Activated naive CD4-positive, alpha-beta T cell treated with anti-CD3 and anti-CD28 coated beads for 36 hours (primary cell): ENCODE measurements around the gene ARSI. TPM values are rescaled to one million over a fixed set of nuclear protein-coding genes. Genes with fewer than 3 reads are reported as not detected.

Experiments used
- CTCF ChIA-PET: fragments of 350-600 bp; sonication (Branson Sonifier 250); formaldehyde crosslinking; loops from one replicate; lab custom pipeline; 2021; ENCODE audit warnings: antibody characterized with exemption; lab: Charles Lee
- DNase-seq: peaks from one replicate; pipeline ENCODE4 v3.0.0-alpha.2; 2020
- H3K27ac Mint-ChIP-seq: one replicate; pipeline ENCODE4 v1.8.0; 2021; ENCODE audit warnings: mild to moderate bottlenecking, mixed read lengths
- H3K27me3 Mint-ChIP-seq: one replicate; pipeline ENCODE4 v1.8.0; 2021; ENCODE audit warnings: low read depth, mixed read lengths
- H3K36me3 Mint-ChIP-seq: one replicate; pipeline ENCODE4 v1.8.0; 2021; ENCODE audit warnings: low read depth, mixed read lengths
- H3K4me1 Mint-ChIP-seq: one replicate; pipeline ENCODE4 v1.8.0; 2021; ENCODE audit warnings: low read depth, mixed read lengths
- H3K4me3 Mint-ChIP-seq: one replicate; pipeline ENCODE4 v1.8.0; 2021; ENCODE audit warnings: mild to moderate bottlenecking, moderate library complexity, mixed read lengths
- H3K9me3 Mint-ChIP-seq: one replicate; pipeline ENCODE4 v1.8.0; 2021; ENCODE audit warnings: mixed read lengths
- intact Hi-C: fragments of 100-400 bp; cut with micrococcal nuclease; formaldehyde crosslinking; loops from one replicate; pipeline ENCODE4 v1.15.1; 2023
- total RNA-seq, 2 experiments: library from RNA; stranded (reverse); gene quantifications; one replicate each; pipeline ENCODE4 v1.2.3, GENCODE V29; 2021

Gene ARSI
- total RNA-seq, 2 experiments from 2014 or later, result not detected

DNA sequence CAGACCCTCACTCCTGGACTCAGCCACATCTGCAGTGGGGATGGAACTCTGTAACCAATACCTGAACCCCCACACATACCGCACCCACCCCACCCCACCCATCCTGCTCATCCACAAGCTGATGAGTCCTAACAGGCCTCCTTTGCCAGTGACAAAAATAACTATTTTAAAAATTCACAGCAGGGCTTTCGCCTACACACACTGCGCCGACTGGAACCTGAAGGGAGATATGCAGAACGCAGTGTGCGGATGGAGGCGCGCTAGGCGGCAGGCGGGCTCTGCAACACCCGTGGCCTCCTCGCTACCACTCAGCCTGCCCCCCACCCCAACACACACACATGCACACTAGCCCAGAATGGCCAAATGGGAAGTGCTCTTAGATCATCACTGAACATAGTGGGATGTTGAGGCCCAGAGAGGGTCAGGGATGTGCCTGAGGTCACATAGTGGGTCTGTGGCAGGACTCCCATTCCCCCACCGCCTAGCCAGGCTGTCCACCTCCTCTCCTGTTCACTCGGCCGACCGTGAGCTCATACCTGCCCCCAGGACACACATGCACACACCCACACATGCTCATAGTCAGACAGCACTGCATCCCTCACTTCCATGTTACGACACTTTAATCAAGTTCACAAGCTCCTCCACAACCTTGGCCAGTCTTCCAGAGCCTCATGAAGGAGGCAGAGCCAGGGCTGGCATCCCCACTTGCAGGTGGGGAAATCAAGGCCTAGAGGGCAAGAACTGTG lies 6.8 kb downstream of the ARSI start:
- CTCF ChIA-PET, result no interaction called here
- Mint-ChIP-seq H3K36me3 (no peaks in the 10 kb centered on the region), H3K9me3 (no peaks in the 10 kb centered on the region), H3K27ac (no peak overlapping the region), H3K4me1 (no peaks in the 10 kb centered on the region), H3K27me3 (peaks cover 15% of the 10 kb centered on the region), H3K4me3 (no peak overlapping the region)
- DNase-seq, result no peak
- intact Hi-C loops, result no loop called here

DNA sequence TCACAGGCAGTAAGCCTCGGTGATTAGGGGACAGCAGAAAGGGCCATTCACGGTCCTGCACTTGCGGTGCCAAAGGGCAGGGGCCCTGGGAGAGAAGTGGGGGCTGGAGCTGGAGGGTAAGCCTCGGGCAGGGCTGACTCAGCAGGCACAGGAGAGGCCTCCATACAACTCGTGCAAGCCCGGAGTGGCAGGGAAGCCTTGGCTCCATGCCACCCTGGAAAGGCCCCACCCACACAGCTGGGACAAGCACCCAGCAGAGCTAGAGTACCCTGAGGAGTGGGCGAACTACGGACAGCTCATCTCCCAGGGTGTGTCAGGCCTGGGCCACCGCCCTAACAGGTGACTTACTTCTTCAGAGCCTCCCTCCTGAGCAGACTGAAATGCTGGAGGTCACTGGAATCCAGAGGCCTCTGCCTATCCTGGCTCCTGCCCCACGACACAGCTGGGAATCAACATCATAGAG lies 7.5 kb downstream of the ARSI start:
- Mint-ChIP-seq H3K36me3 (no peaks in the 10 kb centered on the region), H3K9me3 (no peaks in the 10 kb centered on the region), H3K27me3 (peaks cover 9% of the 10 kb centered on the region), H3K4me1 (no peaks in the 10 kb centered on the region), H3K27ac (no peak overlapping the region), H3K4me3 (no peak overlapping the region)
- intact Hi-C loops, result no loop called here
- no peak for DNase-seq
- CTCF ChIA-PET, result no interaction called here

DNA sequence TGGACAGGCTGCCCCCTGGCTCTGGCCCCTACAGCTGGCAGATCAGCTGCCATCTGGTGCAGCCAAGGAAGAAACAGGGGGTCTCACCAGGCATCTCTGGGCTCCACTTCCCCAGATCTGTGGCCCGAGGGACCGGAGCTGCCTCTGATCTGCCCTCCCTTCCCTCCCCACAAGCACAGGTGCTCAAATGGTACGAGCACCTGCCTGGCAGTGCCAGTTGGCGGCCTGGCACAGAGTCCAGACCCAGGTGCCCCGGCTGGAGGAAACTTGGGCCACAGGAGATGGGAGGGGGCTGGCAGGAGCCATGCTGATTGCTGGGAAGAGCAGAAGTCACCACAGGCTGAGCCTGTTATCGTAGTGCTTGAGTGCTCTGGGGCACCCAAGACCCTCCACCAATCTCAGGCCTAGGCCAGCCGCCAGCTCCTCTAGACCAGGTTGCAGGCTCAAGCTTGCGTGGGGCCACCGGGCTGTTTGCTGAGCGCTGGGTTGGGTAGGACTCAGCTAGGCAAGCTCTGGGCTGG lies 8.1 kb downstream of the ARSI start:
- no peaks in the 10 kb centered on the region for H3K9me3 Mint-ChIP-seq
- H3K27ac Mint-ChIP-seq, result no peak overlapping the region
- DNase-seq, result no peak
- no peaks in the 10 kb centered on the region for H3K36me3 Mint-ChIP-seq
- H3K27me3 Mint-ChIP-seq, result peaks cover 4% of the 10 kb centered on the region
- intact Hi-C loops, result no loop called here
- CTCF ChIA-PET, result no interaction called here
- H3K4me3 Mint-ChIP-seq, result no peak overlapping the region
- H3K4me1 Mint-ChIP-seq, result no peaks in the 10 kb centered on the region

DNA sequence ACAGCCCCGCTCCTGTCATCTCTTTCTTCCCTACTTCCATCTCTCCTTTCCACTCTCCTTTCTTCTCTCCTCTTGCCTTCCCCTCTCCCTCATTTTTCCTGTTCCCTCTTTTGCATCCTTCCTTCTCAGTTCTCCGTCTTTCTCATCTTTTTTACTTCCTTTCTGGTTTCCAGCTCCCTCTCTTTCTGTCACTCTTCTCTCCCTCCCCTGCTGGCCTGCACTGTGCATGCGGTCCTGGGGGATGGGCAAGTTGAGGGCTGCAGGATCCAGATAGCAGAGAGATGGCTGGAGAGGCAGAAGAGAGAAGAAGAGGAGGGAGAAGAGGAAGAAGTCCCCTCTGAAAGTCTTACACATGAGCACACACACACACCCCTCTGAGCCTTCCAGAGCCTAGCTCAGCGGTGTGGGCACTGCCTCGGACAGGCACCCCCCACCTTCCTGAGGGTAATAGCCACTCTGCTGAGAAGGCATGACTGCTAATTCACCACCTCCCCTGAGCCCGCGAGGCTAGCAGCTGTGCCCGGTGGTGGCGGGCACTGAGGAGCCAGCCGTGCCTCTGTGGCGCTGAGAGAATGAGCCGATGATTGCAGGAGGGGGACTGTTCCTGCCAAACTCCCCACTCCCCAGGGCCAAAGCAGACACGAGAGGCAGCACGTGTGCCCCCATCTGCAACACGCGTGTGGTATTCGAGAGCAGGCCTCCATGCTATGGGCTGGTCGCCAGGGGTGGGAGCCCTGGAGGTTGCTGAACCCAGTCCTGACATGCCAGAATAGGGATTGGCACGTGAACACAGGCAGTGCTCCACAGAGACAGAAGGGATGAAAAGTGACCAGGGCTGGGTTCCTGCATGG lies 9.4 kb downstream of the ARSI start:
- peaks cover 4% of the 10 kb centered on the region for H3K27me3 Mint-ChIP-seq

GRCh38 chr5:150291388-150292385 lies 11.0 kb downstream of the ARSI start:
- no peak overlapping the region for H3K4me3 Mint-ChIP-seq
- intact Hi-C loops, result no loop called here
- CTCF ChIA-PET, result no interaction called here

More for the DNA sequence above, 9.4 kb downstream of the ARSI start:
- no peaks in the 10 kb centered on the region for H3K4me1 Mint-ChIP-seq
- intact Hi-C loops, result no loop called here
- no peak overlapping the region for H3K27ac Mint-ChIP-seq
- H3K9me3 Mint-ChIP-seq, result no peaks in the 10 kb centered on the region
- H3K4me3 Mint-ChIP-seq, result no peak overlapping the region
- CTCF ChIA-PET, result no interaction called here
- no peak for DNase-seq
- H3K36me3 Mint-ChIP-seq, result no peaks in the 10 kb centered on the region

GRCh38 chr5:150289551-150290390 lies 12.9 kb downstream of the ARSI start, which contains the start of gene CAMK2A:
CAMK2A (minus strand) TSS chr5:150289773; CDS start chr5:150289625, 148 bp downstream.
- H3K27me3 Mint-ChIP-seq, result peaks cover 4% of the 10 kb centered on the region
- no peaks in the 10 kb centered on the region for H3K36me3 Mint-ChIP-seq
- no peak for DNase-seq
- no peaks in the 10 kb centered on the region for H3K9me3 Mint-ChIP-seq
- CTCF ChIA-PET, result interaction anchor here (0.6 kb wide), 1 partner anchor 23 kb away, joined by 3 read pairs; no protein-coding TSS in a partner anchor
- no peaks in the 10 kb centered on the region for H3K4me1 Mint-ChIP-seq
- no peak within 1 kb of the TSS for H3K27ac Mint-ChIP-seq
- intact Hi-C loops, result no loop called here
- H3K4me3 Mint-ChIP-seq, result no peak within 1 kb of the TSS

More at GRCh38 chr5:150291388-150292385, 11.0 kb downstream of the ARSI start:
- Mint-ChIP-seq H3K27me3 (peaks cover 4% of the 10 kb centered on the region), H3K36me3 (no peaks in the 10 kb centered on the region), H3K4me1 (no peaks in the 10 kb centered on the region), H3K27ac (no peak overlapping the region), H3K9me3 (no peaks in the 10 kb centered on the region)
- no peak for DNase-seq

- intact Hi-C loops, result no loop called here
- CTCF ChIA-PET, result interaction anchor here (0.6 kb wide), 1 partner anchor 313 kb away, joined by 3 read pairs; no protein-coding TSS in a partner anchor
- Mint-ChIP-seq H3K27me3 (peaks cover 4% of the 10 kb centered on the region), H3K9me3 (no peaks in the 10 kb centered on the region), H3K27ac (no peak overlapping the region), H3K4me3 (no peak overlapping the region), H3K4me1 (no peaks in the 10 kb centered on the region), H3K36me3 (no peaks in the 10 kb centered on the region)
- DNase-seq, result no peak
These were observed 13.9 kb downstream of the ARSI start for GRCh38 chr5:150288791-150289190.

DNA sequence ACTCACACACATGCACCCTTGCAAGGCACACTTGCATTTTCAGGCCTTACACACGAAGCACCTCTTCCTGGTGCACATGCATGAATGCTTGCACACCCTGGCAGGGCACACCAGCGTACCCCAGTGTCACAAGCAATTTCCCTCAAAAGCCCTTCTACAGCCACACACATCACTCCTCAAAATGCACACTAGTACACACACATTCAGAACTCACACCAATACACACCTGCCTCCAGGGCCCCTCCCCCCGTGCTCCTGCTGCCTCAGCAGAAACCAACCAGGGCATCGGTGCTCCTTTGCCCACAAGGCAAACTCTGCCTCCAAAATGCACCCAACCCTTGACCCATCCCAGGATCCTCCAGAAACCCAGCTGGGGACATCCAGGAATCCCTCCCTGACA lies 14.3 kb downstream of the ARSI start:
- DNase-seq, result no peak
- Mint-ChIP-seq H3K36me3 (no peaks in the 10 kb centered on the region), H3K9me3 (no peaks in the 10 kb centered on the region), H3K4me3 (no peak overlapping the region), H3K4me1 (no peaks in the 10 kb centered on the region), H3K27me3 (peaks cover 4% of the 10 kb centered on the region), H3K27ac (no peak overlapping the region)
- intact Hi-C loops, result no loop called here
- CTCF ChIA-PET, result interaction anchor here (0.6 kb wide), 1 partner anchor 312 kb away, joined by 3 read pairs; no protein-coding TSS in a partner anchor

DNA sequence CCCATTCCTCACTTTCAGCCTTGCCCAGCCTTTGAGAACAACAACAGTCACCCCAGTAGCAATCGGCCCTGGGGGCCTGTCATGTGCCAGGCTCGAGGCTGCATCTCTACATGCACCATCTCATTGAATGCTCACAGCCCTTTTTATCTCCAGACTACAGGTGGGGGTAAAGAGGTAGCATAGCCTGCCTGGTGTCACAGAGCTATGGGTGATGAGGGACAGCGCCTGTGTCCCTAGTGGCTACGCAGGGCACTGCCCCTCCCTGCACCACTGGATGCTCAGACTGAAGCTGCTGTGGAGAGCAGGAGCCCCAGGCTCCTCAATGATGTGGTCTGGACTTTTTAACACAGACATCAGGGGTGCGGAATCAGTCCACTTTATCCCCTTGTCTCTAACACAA lies 15.9 kb downstream of the ARSI start:
- H3K9me3 Mint-ChIP-seq, result no peaks in the 10 kb centered on the region
- DNase-seq, result no peak
- no peaks in the 10 kb centered on the region for H3K4me1 Mint-ChIP-seq
- H3K36me3 Mint-ChIP-seq, result no peaks in the 10 kb centered on the region
- H3K27ac Mint-ChIP-seq, result no peak overlapping the region
- H3K4me3 Mint-ChIP-seq, result no peak overlapping the region
- intact Hi-C loops, result no loop called here
- CTCF ChIA-PET, result no interaction called here
- no peaks in the 10 kb centered on the region for H3K27me3 Mint-ChIP-seq

DNA sequence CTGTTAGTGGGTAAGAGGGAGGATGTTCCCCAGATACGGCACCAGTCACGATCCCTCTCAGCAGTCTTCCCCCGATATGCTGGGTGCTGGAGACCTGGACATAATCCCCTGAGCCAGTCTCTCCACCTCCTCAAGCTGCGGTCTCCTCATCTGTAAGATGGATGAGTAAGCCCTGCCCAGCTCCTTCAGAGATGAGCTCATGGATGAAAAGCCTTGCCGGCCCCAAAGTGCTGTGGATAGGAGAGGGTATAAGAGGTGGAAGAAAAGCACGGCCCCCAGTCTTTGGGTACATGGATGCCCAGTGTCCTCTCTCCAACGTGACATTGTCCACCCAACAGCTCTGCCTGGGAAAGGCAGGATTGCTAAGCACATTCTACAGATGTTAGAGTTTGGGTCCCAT lies 17.6 kb downstream of the ARSI start:
- CTCF ChIA-PET, result no interaction called here
- no peaks in the 10 kb centered on the region for H3K9me3 Mint-ChIP-seq
- no peak overlapping the region for H3K4me3 Mint-ChIP-seq
- no peak overlapping the region for H3K27ac Mint-ChIP-seq
- H3K27me3 Mint-ChIP-seq, result no peaks in the 10 kb centered on the region
- no peaks in the 10 kb centered on the region for H3K4me1 Mint-ChIP-seq
- intact Hi-C loops, result no loop called here
- H3K36me3 Mint-ChIP-seq, result no peaks in the 10 kb centered on the region
- DNase-seq, result no peak

GRCh38 chr5:150284311-150284710 lies 18.4 kb downstream of the ARSI start:
- DNase-seq, result no peak
- CTCF ChIA-PET, result no interaction called here
- no peaks in the 10 kb centered on the region for H3K9me3 Mint-ChIP-seq
- no peak overlapping the region for H3K4me3 Mint-ChIP-seq
- H3K27me3 Mint-ChIP-seq, result no peaks in the 10 kb centered on the region
- no peak overlapping the region for H3K27ac Mint-ChIP-seq
- intact Hi-C loops, result no loop called here
- no peaks in the 10 kb centered on the region for H3K4me1 Mint-ChIP-seq
- H3K36me3 Mint-ChIP-seq, result no peaks in the 10 kb centered on the region
